NCI-H748 (cell line): ENCODE data around the gene ELL3.
"Not testable (repeated sequence)": the region's sequence is repeated elsewhere in the genome, so short reads cannot be mapped to it uniquely, and the experiment has no call there.

Experiments used
- DNase-seq: peaks from one replicate; lab custom pipeline; 2025; ENCODE audit not compliant: unreplicated experiment; lab: John Stamatoyannopoulos, UW

ELL3 gene

DNA sequence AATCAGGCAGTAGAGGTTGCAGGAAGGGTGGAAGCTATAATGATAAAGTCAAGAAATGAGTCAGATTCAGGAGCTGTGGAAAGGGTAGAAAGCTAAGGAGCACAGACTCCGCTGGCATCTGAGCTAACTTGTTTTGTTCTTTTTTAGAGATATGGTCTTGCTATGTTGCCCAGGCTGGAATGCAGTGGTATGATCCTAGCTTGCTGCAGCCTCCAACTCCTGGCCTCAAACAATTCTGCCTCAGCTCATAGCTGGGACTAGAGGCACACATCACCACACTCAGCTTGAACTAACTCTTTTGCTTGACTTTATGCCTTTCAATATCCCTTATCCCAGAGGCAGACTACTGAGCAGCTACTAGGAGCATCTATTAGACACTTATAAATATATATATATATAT lies 50.5 kb downstream of the ELL3 start:
- DNase-seq: not testable (repeated sequence)

DNA sequence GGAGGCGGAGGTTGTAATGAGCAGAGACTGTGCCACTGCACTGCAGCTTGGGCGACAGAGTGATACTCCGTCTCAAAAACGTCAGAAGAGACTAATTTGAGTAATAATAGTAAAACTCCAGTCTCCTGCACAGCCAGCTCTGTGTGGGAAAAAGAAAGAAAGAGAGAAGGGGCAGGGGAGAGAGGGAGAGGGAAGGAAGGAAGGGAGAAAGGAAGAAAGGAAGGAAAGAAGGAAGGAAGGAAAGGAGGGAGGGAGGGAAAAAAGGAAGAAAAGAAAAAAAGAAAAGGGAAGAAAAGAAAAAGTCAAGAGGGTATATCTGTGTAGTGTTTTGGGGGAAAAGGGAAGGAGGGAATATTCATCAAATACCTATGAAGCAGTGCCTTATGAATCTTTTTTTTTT lies 53.6 kb downstream of the ELL3 start:
- DNase-seq: no peak
